ENCODE results near the gene PCGF5.

GRCh38 chr10:91290607-91291006 is 70.1 kb downstream of the PCGF5 start:
- no peak for TF ChIP-seq POLR2A (IDR thresholded peaks at IDR 0.05)
- TF ChIP-seq, protein P1, sequence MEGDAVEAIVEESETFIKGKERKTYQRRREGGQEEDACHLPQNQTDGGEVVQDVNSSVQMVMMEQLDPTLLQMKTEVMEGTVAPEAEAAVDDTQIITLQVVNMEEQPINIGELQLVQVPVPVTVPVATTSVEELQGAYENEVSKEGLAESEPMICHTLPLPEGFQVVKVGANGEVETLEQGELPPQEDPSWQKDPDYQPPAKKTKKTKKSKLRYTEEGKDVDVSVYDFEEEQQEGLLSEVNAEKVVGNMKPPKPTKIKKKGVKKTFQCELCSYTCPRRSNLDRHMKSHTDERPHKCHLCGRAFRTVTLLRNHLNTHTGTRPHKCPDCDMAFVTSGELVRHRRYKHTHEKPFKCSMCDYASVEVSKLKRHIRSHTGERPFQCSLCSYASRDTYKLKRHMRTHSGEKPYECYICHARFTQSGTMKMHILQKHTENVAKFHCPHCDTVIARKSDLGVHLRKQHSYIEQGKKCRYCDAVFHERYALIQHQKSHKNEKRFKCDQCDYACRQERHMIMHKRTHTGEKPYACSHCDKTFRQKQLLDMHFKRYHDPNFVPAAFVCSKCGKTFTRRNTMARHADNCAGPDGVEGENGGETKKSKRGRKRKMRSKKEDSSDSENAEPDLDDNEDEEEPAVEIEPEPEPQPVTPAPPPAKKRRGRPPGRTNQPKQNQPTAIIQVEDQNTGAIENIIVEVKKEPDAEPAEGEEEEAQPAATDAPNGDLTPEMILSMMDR (IDR thresholded peaks at IDR 0.05): no peak
